ENCODE measurements around the gene DPP4. TPM values are rescaled to one million over a fixed set of nuclear protein-coding genes. Genes with fewer than 3 reads are reported as not detected.
A peak's percentile ranks its signal among the peaks of the same experiment; 100 is the strongest.

DPP4 gene
- total RNA-seq (2016; rRNA removed; fragmentation: Illumina TruSeq; extraction: Trizol), result 57.2 and 109 TPM in 2 replicates
- total RNA-seq (2016; cell fraction: cytosol; rRNA removed; fragmentation: Illumina TruSeq; extraction: Trizol; ENCODE audit: low read depth), result 9.0 and 9.9 TPM in 2 replicates
- total RNA-seq (2016; cell fraction: insoluble cytoplasmic fraction; rRNA removed; fragmentation: Illumina TruSeq; extraction: Trizol), result 54.8 and 107 TPM in 2 replicates
- 22.6 and 24.7 TPM in 2 replicates for total RNA-seq (2016; cell fraction: membrane; rRNA removed; fragmentation: Illumina TruSeq; extraction: Trizol)
- total RNA-seq (2016; cell fraction: nucleus; rRNA removed; fragmentation: Illumina TruSeq; extraction: Trizol), result 123 and 147 TPM in 2 replicates
- 37.7 and 39.4 TPM in 2 replicates for polyA plus RNA-seq (2011; rRNA removed)
- polyA plus RNA-seq (2011; cell fraction: cytosol; rRNA removed), result 32.1 and 39.3 TPM in 2 replicates
- 35.3 and 41.8 TPM in 2 replicates for polyA plus RNA-seq (2011; cell fraction: nucleus; rRNA removed)
- polyA plus RNA-seq (2012), result 85.0 and 97.7 TPM in 2 replicates
- polyA plus RNA-seq (2016; cell fraction: cytosol; fragmentation: Illumina TruSeq; extraction: Trizol; ENCODE audit: low read depth), result 7.7 and 8.0 TPM in 2 replicates
- polyA plus RNA-seq (2016; cell fraction: insoluble cytoplasmic fraction; fragmentation: Illumina TruSeq; extraction: Trizol; ENCODE audit: low read depth), result 38.7 and 39.5 TPM in 2 replicates
- polyA plus RNA-seq (2016; cell fraction: membrane; fragmentation: Illumina TruSeq; extraction: Trizol; ENCODE audit: low read depth), result 14.9 and 16.9 TPM in 2 replicates
- polyA plus RNA-seq (2016; cell fraction: nucleus; fragmentation: Illumina TruSeq; extraction: Trizol; ENCODE audit: insufficient read depth, low read depth), result 95.1 and 96.2 TPM in 2 replicates
- 175 TPM in 1 of 2 replicates, not detected in the other for polyA minus RNA-seq (2011; rRNA and poly(A)+ RNA removed; ENCODE audit: low replicate concordance)
- polyA minus RNA-seq (2011; cell fraction: cytosol; rRNA and poly(A)+ RNA removed), result 57.2 and 81.0 TPM in 2 replicates
- polyA minus RNA-seq (2011; cell fraction: nucleus; rRNA and poly(A)+ RNA removed), result 147 and 149 TPM in 2 replicates
- Bru-seq, nascent RNA, result percentile 98 among the genes with signal in this experiment
- BruChase-seq, experiment 1, labeled RNA remaining after a 6-hour chase, result percentile 91 among the genes with signal in this experiment
- percentile 95 among the genes with signal in this experiment for BruChase-seq, experiment 2, labeled RNA remaining after a 2-hour chase
- long read RNA-seq, experiment 1, transcript DPP4-201 (26 exons, 3,904 nt), result major isoform, 53 of 109 reads
- long read RNA-seq, experiment 1, partial matches to known transcripts, result 23 of 109 reads
- long read RNA-seq, experiment 1, other reads (novel, unspliced or antisense), result 33 of 109 reads
- long read RNA-seq, experiment 2, transcript DPP4-201 (26 exons, 3,904 nt), result major isoform, 43 of 351 reads
- long read RNA-seq, experiment 2, partial matches to known transcripts, result 132 of 351 reads
- long read RNA-seq, experiment 2, other reads (novel, unspliced or antisense), result 176 of 351 reads

DNA sequence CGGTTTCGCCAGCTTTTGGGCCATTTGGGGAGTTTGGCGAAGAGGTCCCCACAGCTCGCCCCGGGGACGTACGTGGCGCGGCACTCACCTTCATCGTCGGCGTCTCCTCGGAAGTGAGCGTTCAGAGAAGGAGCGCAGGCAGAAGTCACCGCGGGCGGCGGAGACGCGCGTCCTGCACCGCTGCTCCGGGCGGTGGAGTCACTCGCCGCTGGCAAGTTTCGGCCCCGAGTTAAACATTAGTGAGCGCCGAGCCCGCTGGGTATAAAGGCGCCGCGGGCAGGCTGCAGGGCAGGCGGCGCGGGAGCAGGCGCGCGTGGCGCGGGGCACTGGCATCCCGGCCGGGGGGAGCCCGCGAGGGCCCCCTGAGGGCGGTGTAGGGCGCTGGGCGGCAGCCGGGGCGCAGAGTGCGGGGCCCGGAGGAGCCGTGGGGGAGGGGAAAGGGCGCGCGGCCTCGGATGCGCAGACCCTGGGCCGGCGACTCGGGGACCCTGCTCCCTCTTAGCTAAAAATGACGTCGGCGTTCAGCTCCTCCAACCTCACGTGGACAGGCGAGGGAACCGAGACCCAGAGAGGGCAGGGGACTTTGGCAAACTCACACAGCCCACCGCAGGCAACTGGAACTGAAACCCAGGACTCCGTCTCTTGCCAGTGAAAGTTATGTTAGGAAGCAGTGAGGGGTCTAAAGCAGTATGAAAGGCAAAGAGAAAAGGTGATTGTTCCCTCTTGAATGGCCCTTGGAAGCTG, at the start of gene DPP4:
TSS of gene DPP4 (minus strand) at position 328 of the 744 bp plus-strand sequence. CDS start at position 94, 234 bp downstream.
- in situ Hi-C loops (cut with HindIII; ENCODE audit: extremely low pct_ligation_motif_present, low pct_unique_long_range_greater_than_20kb), result no loop called here
- DNase-seq (ENCODE audit: low spot score) (peak; percentile 65), FAIRE-seq (no peak), ATAC-seq (peak; percentile 95)
- ChIA-PET CTCF (ENCODE audit: low intra/inter-chr PET ratio, low total read pairs) (interaction anchor here (1.8 kb wide), 1 partner anchor 50 kb away, joined by 9 read pairs; no protein-coding TSS in a partner anchor), POLR2A (interaction anchor here (0.8 to 4.8 kb wide), 15 partner anchors 9 to 78 kb away, joined by 3 to 41 read pairs (median 4); no protein-coding TSS in a partner anchor)
- peak within 1 kb of the TSS; percentile 75 for H3K9ac ChIP-seq (ENCODE audit: insufficient read depth, low read depth, low read length)
- peak within 1 kb of the TSS; percentile 64 for H2AFZ ChIP-seq (ENCODE audit: low read length)
- WGBS (ENCODE audit: low lambda C conversion rate), result 1% methylated on average over 34 of the region's 71 CpGs
- peaks cover 60% of the 10 kb centered on the region for H3K4me1 ChIP-seq (ENCODE audit: insufficient read depth, low read length)
- no peaks in the 10 kb centered on the region; a peak in 1 of 5 replicates for H3K27me3 ChIP-seq (ENCODE audit: control insufficient read depth in 1 of 2, insufficient read depth in 2 of 2, low read length in 2 of 2)
- peak within 1 kb of the TSS; percentile 99 for H3K4me2 ChIP-seq (ENCODE audit: low read depth, low read length)
- no peaks in the 10 kb centered on the region for H4K20me1 ChIP-seq (ENCODE audit: insufficient read depth, low read length)
- intact Hi-C loops (cut with micrococcal nuclease; ENCODE audit: unreplicated experiment), result loop anchor here (1.0 kb wide), 4 partner anchors 15 to 49 kb away; no protein-coding TSS in a partner anchor
- peaks cover 12% of the 10 kb centered on the region for H3K9me3 ChIP-seq (ENCODE audit: low read length)
- BruUV-seq (replicated peaks), result no TSS peak
- peak within 1 kb of the TSS; percentile 71 to 89 (median 78) for H3K4me3 ChIP-seq (replicated peaks in 1 of 3; ENCODE audit: insufficient read depth in 1 of 3, low read depth in 2 of 3, low read length in 3 of 3)
- peaks cover 0 to 4% of the 10 kb centered on the region in 2 experiments; a peak in 2 of 5 replicates for H3K36me3 ChIP-seq (replicated peaks in 1 of 2; ENCODE audit: control insufficient read depth in 1 of 2, insufficient read depth in 2 of 2, low read length in 2 of 2)
- peaks cover 15% of the 10 kb centered on the region for H3K79me2 ChIP-seq (ENCODE audit: insufficient read depth, low read length)
- peak within 1 kb of the TSS; percentile 57 for H3K27ac ChIP-seq (ENCODE audit: extremely low read length, insufficient read depth, low read length)
- TF ChIP-seq ZNF234 (CRISPR knock-in tag; conservative IDR thresholded peaks at IDR 0.05) (no peak), BRCA1 (CRISPR knock-in tag; IDR thresholded peaks at IDR 0.05) (peak; percentile 50; the same call in 1 of the 2 replicates), ZKSCAN8 (CRISPR knock-in tag; IDR thresholded peaks at IDR 0.05; ENCODE audit: borderline replicate concordance) (no peak), MAZ (IDR thresholded peaks at IDR 0.05; ENCODE audit: borderline replicate concordance, low read depth, low read length) (peak; percentile 75), MAZ (CRISPR knock-in tag; IDR thresholded peaks at IDR 0.05; ENCODE audit: low read depth) (peak; percentile 69), ZBTB39 (CRISPR knock-in tag; IDR thresholded peaks at IDR 0.05) (peak; percentile 80; the same call in 1 of the 2 replicates), SIN3B (IDR thresholded peaks at IDR 0.05; ENCODE audit: low read length) (no peak), SP4 (CRISPR knock-in tag; IDR thresholded peaks at IDR 0.05) (peak; percentile 75), HOXD1 (CRISPR knock-in tag; IDR thresholded peaks at IDR 0.05) (0 out of 2 replicates have a peak, but pooled peaks have one; percentile 31), ZNF597 (CRISPR knock-in tag; IDR thresholded peaks at IDR 0.05) (0 out of 2 replicates have a peak, but pooled peaks have one; percentile 38), MXD4 (CRISPR knock-in tag; IDR thresholded peaks at IDR 0.05) (no peak; the same call in 1 of the 2 replicates), ZNF569 (CRISPR knock-in tag; IDR thresholded peaks at IDR 0.05; ENCODE audit: borderline replicate concordance) (no peak)
